Right lobe of liver (tissue), 4 donors: ENCODE measurements around the gene TH.

ENCODE experiments used
- CTCF ChIP-seq, 4 donors: fragments of 200-600 bp in 3 of 4; fragments of 450-650 bp in 1 of 4; IDR thresholded peaks; one replicate each; pipeline versions ENCODE4 v1.5.1 to v1.8.0; 2016 to 2022; ENCODE audit warnings: antibody characterized with exemption in 4 of 4, mild to moderate bottlenecking in 2 of 4
- POLR2A ChIP-seq: fragments of 450-650 bp; IDR thresholded peaks from one replicate; pipeline ENCODE4 v1.6.1; 2017; ENCODE audit warnings: antibody characterized with exemption, mild to moderate bottlenecking
- donor health status: DM: no; HTN: no; CAD: no.
- donor health status: DM: no; HTN: no; CAD: no.
- donor health status: DM: no; HTN: yes; CAD: no.

- TF ChIP-seq CTCF (IDR thresholded peaks at IDR 0.05): no peak
- TF ChIP-seq POLR2A: no peak
Observed at GRCh38 chr11:2178906-2179494, 7.4 kb upstream of the TH start.
